GM19240 (cell line): Measurements from ENCODE around the gene WDR20.
"Not testable (repeated sequence)": the region's sequence is repeated elsewhere in the genome, so short reads cannot be mapped to it uniquely, and the experiment has no call there.

Source experiments
- DNase-seq: peaks from one replicate; pipeline ENCODE4 v3.0.0; 2011; ENCODE audit warnings: low spot score; ENCODE audit not compliant: insufficient read length

WDR20 gene

DNA sequence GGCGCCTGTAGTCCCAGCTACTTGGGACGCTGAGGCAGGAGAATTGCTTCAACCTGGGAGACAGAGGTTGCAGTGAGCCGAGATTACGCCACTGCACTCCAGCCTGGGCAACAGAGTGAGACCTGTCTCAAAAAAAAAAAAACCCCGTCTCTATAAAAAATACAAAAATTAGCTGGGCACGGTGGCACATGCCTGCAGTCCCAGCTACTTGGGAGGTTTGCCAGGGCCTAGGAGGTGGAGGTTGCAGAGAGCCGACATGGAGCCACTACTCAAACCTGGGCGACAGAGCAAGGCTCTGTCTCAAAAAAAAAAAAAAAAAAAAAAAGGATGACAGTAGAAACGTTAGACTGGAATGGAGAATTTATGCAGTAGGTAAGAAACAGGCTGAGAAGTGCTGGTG is 5.7 kb upstream of the WDR20 start:
- DNase-seq, result not testable (repeated sequence)

DNA sequence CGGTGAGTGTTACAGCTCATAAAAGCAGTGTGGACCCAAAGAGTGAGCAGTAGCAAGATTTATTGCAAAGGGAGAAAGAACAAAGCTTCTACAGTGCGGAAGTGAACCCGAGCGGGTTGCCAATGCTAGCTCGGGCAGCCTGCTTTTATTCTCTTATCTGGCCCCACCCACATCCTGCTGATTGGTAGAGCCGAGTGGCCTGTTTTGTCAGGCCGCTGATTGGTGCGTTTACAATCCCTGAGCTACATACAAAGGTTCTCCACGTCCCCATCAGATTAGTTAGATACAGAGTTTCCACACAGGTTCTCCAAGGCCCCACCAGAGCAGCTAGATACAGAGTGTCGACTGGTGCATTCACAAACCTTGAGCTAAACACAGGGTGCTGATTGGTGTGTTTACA is 5.0 kb upstream of the WDR20 start:
- not testable (repeated sequence) for DNase-seq

DNA sequence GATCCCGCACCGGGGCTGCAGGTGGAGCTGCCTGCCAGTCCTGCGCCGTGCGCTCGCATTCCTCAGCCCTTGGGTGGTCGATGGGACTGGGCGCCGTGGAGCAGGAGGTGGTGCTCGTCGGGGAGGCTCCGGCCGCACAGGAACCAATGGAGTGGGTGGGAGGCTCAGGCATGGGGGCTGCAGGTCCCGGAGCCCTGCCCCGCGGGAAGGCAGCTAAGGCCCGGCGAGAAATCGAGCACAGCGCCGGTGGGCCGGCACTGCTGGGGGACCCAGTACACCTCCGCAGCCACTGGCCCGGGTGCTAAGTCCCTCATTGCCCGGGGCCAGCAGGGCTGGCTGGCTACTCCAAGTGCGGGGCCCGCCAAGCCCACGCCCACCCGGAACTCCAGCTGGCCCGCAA is 4.2 kb upstream of the WDR20 start:
- not testable (repeated sequence) for DNase-seq

DNA sequence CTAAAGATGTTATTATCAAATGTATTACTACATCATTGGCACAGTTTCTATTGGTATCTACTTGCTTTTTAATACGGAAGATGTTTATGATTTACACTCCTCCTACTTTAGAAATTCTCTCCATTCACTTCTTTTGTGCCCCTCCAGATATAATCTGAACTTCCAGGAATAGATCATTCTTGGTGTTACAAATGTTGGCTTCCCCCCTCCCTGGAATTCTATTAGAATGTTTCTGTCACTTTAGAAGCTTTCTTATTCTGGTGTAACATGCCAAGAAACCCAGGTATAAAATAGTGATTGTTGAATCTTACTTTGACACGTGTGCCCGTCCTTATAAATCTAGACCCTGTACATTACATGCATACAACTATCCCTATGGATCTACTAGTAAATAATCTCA is 1.2 kb upstream of the WDR20 start:
- DNase-seq, result no peak

- no peak for DNase-seq
These were observed 774 bp upstream of the WDR20 start for GRCh38 chr14:102138961-102139285.

GRCh38 chr14:102140027-102140749 is 491 bp downstream of the WDR20 start:
- DNase-seq, result no peak

- DNase-seq, result no peak
These were observed 1.1 kb downstream of the WDR20 start for GRCh38 chr14:102140750-102141145.

GRCh38 chr14:102141797-102142196 is 2.1 kb downstream of the WDR20 start:
- no peak for DNase-seq

DNA sequence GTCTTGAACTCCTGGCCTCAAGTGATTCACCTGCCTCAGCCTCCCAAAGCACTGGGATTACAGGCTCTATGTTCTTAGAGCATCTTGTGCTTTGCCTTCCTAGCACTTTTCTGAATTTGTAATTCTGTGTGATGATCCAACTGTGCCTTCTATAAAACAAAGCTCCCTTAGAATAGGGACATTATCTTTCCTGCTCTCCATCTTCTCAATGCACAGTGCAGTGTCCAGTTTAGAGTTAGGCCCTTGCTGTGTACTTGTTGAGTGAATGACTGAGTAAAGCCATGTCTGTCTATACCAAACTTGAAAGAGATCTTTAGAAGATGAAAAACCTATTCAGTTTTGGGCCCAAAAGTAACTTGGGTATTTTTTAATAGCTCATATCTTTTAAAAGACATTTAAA is 5.2 kb downstream of the WDR20 start:
- no peak for DNase-seq

DNA sequence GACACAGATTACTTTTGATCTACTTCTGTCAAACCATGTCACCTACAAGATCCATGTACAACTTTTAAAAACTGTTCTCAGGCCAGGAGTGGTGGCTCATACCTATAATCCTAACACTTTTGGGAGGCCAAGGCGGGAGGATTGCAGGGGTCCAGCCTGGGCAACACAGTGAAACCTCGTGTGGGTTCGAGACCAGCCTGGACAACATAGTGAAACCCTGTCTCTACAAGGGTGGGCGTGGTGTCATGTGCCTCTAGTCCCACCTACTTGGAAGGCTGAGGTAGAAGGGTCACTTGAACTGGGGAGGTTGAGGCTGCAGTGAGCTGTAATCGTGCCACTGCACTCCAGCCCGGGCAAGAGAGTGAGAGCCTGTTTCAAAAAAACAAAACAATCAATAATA is 5.7 kb downstream of the WDR20 start:
- DNase-seq, result no peak

- DNase-seq, result no peak
These were observed 6.7 kb downstream of the WDR20 start for GRCh38 chr14:102146423-102146822.

DNA sequence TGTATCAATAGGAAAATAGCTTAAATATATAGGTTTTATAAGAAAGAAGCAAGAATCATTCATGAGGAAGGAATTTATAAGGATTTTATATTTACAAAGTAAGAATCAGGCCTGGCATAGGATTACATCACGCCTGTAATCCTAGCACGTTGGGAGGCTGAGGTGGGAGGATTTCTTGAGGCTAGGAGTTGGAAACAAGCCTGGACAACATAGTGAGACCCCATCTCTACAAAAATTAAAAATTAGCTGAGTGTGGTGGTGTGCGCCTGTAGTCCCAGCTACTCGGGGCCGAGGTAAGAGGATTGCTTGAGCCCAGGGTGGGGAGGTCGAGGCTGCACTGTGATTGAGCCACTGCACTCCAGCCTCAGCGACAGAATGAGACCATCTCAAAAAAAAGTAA is 10.4 kb downstream of the WDR20 start:
- DNase-seq, result no peak

GRCh38 chr14:102150744-102151143 is 11.0 kb downstream of the WDR20 start:
- DNase-seq, result no peak

- DNase-seq, result not testable (repeated sequence)
These were observed 11.7 kb downstream of the WDR20 start for GRCh38 chr14:102151411-102151810.

GRCh38 chr14:102154121-102154520 is 14.4 kb downstream of the WDR20 start:
- no peak for DNase-seq

DNA sequence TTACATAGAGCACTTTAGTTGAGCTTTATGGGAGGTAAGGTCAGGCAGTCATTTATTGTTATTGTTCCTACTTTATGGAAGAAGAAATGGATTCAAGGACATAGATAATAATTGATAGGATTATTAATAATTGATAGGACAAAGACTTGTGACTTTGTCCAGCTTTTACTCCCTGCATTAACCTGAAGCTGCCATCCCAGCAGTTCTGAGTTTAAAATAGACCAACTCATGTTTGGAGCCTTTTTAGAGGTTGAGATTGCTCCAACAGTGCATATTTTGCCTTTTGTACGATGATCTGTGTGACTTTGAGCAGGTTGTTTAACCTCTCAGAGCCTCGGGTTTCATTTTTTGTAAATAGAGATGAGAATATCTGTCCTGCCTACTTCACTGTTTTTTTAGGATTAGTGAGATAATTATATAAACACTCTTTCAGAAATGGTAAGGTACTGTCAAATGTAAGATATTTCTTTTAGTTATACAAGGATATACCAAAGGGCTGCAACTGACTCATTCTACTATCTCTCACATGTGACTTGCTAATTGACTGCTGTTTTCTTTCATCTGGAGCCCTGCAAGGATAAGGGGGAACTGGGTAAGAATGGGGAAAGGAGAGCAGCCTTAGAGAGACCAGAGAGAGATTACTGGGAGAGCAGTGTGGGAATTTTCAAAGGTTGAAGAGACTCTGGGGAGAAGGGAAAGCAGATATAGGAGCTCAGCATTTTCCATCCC is 15.3 kb downstream of the WDR20 start:
- no peak for DNase-seq

DNA sequence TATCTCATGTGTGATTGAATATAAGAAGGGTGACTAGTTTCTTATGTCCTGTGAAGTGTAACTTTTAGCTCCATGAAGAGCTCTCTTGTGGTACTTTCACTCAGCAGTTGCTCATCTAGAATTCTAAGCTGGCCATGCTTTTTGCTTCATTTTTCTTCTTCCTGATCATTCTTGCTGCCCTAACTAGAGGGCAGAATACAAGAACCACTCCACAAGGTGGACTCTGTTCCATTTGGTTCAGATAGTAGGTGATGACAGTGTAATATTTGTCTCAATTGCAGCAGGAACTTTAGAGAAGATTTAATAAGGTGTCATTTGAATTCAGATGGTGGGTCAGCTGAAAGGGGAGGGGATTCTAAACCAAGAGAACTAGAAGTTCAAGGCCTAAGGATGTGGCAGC is 17.6 kb downstream of the WDR20 start:
- no peak for DNase-seq

- no peak for DNase-seq
These were observed 19.1 kb downstream of the WDR20 start for GRCh38 chr14:102158797-102159196.

DNA sequence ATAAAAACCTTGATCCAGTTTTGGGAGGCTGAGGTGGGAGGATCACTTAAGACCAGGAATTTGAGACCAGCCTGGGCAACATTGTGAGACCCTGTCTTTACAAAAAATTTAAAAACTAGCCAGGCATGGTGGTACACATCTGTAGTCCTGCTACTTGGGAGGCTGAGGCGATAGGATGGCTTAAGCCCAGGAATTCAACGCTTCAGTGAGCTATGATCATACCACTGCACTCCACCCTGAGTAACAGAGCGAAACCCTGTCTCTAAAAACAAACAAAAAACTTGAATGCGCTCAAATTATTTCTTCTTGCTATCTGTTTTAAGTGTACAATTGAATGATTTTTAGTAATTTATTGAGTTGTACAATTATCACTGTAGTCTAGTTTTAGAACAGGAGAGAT is 20.1 kb downstream of the WDR20 start:
- no peak for DNase-seq

- DNase-seq, result no peak
These were observed 22.8 kb downstream of the WDR20 start for GRCh38 chr14:102162487-102162886.

- no peak for DNase-seq
These were observed 24.5 kb downstream of the WDR20 start for GRCh38 chr14:102164241-102164641.

GRCh38 chr14:102164965-102165364 is 25.3 kb downstream of the WDR20 start:
- DNase-seq, result no peak

GRCh38 chr14:102170061-102170460 is 30.4 kb downstream of the WDR20 start:
- no peak for DNase-seq
